ENCODE measurements around the gene SPEF2. TPM values are rescaled to one million over a fixed set of nuclear protein-coding genes. Genes with fewer than 3 reads are reported as not detected.

Gene SPEF2
- total RNA-seq, 1 donor from 2014 or later: 3.4 TPM

DNA sequence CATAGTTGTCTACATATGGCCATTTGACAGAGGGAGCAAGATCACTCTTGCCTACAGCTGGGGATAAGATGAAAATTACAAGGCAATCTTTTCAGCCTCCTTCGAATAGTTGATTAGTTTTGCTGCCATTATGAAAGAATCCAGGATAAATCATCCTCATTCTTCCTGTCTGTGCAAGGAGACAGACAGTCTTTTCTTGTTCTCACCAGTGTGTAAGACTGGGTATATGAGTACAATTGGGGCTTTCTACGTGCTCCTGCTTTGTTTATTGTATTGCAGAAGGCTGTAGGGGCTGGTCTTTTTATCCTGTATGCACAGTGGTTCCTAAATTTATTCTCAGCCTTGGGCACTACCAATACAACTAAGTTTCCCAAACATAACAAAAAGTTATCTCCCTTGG is 76.8 kb downstream of the SPEF2 start:
- H3K4me3 Mint-ChIP-seq (ENCODE audit: unreplicated experiment): no peak overlapping the region
- H3K27me3 Mint-ChIP-seq (ENCODE audit: unreplicated experiment): no peaks in the 10 kb centered on the region
- TF ChIP-seq, protein P1, sequence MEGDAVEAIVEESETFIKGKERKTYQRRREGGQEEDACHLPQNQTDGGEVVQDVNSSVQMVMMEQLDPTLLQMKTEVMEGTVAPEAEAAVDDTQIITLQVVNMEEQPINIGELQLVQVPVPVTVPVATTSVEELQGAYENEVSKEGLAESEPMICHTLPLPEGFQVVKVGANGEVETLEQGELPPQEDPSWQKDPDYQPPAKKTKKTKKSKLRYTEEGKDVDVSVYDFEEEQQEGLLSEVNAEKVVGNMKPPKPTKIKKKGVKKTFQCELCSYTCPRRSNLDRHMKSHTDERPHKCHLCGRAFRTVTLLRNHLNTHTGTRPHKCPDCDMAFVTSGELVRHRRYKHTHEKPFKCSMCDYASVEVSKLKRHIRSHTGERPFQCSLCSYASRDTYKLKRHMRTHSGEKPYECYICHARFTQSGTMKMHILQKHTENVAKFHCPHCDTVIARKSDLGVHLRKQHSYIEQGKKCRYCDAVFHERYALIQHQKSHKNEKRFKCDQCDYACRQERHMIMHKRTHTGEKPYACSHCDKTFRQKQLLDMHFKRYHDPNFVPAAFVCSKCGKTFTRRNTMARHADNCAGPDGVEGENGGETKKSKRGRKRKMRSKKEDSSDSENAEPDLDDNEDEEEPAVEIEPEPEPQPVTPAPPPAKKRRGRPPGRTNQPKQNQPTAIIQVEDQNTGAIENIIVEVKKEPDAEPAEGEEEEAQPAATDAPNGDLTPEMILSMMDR (IDR thresholded peaks at IDR 0.05; ENCODE audit: unreplicated experiment): no peak
- peaks cover 19% of the 10 kb centered on the region for H3K4me1 Mint-ChIP-seq (ENCODE audit: unreplicated experiment)
- H3K9me3 Mint-ChIP-seq (ENCODE audit: unreplicated experiment): no peaks in the 10 kb centered on the region
- H3K27ac Mint-ChIP-seq (ENCODE audit: unreplicated experiment): no peak overlapping the region
- no peak for DNase-seq (ENCODE audit: low spot score)
- H3K36me3 Mint-ChIP-seq (ENCODE audit: low read depth, unreplicated experiment): no peaks in the 10 kb centered on the region

DNA sequence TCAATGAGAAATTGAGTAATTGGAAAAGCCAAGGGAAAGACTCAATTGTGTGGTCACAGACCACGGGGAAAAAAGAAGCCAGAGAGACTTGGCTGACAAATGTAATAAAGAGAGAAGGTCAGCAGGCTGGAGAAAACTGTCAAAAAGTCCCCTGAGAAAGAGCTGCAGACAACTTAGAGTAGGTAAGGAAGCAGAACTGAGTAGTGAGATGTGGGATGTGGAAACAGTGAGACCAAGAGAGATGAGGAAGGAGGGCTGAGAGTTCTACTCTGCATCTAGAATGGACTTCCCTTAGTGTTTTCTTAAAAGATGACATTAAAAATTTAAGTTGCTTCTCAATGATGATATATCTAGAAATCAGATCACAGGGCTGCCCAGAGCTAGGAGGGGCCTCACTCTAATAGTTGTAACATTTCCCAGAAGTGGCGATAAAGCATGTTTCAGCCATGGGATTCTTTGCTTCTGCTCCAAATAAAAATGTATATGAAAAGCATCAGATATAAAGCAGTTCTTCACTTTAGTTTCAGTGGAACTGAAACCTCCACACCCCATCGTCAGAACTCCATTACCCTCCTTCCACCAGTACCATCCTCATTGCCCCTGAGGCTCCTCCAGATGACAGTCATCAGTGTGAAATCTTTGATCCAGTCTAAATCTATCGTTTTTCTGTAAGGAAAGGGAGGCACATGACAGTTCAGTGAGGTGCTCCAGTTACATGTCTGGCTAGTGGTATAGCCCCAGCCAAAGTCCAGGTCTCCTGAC is 80.6 kb downstream of the SPEF2 start:
- Mint-ChIP-seq H3K36me3 (ENCODE audit: low read depth, unreplicated experiment) (no peaks in the 10 kb centered on the region), H3K27ac (ENCODE audit: unreplicated experiment) (no peak overlapping the region), H3K4me3 (ENCODE audit: unreplicated experiment) (no peak overlapping the region), H3K27me3 (ENCODE audit: unreplicated experiment) (no peaks in the 10 kb centered on the region), H3K4me1 (ENCODE audit: unreplicated experiment) (peaks cover 19% of the 10 kb centered on the region), H3K9me3 (ENCODE audit: unreplicated experiment) (no peaks in the 10 kb centered on the region)
- no peak for DNase-seq (ENCODE audit: low spot score)
- TF ChIP-seq, protein P1 (IDR thresholded peaks at IDR 0.05; ENCODE audit: unreplicated experiment): no peak

DNA sequence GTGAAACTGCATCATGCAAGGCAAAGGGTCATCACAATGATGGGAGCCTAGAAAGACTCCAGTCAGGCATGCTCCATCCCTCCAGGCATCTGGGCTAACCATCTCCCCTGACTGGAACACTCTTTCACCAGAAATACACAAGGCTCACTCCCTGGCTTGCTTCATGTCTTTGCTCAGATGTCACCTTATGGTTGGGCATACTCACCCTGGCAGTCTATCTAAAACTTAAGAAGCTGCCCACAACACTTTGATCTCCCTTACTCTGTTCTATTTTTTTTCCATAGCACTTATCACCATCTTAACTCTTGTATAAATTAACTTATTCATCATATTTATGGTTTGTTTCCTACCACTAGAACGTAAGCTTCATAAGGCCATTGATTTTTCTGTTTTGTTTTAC is 90.0 kb downstream of the SPEF2 start:
- H3K27me3 Mint-ChIP-seq (ENCODE audit: unreplicated experiment): peaks cover 2% of the 10 kb centered on the region
- no peak overlapping the region for H3K4me3 Mint-ChIP-seq (ENCODE audit: unreplicated experiment)
- H3K9me3 Mint-ChIP-seq (ENCODE audit: unreplicated experiment): no peaks in the 10 kb centered on the region
- no peaks in the 10 kb centered on the region for H3K36me3 Mint-ChIP-seq (ENCODE audit: low read depth, unreplicated experiment)
- no peaks in the 10 kb centered on the region for H3K4me1 Mint-ChIP-seq (ENCODE audit: unreplicated experiment)
- TF ChIP-seq, protein P1 (IDR thresholded peaks at IDR 0.05; ENCODE audit: unreplicated experiment): no peak
- no peak overlapping the region for H3K27ac Mint-ChIP-seq (ENCODE audit: unreplicated experiment)
- DNase-seq (ENCODE audit: low spot score): no peak

DNA sequence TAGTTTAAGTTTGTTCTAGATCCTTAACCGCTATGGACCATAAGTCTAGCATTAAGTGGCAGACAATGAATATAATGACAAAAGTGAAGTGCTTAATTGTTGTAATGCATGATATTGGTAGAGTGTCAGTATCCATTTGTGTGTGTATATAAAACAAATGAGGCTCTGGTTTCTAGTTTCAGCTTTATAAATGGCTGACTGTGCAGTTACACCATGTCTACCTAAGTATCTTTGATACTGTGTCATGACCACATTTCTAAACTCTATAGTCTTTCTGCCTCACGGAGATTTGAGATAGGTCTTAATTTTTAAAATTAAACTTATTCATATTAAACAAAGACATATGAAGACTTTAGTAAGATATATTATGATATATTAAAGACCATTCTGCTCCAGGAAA is 92.0 kb downstream of the SPEF2 start:
- no peak overlapping the region for H3K27ac Mint-ChIP-seq (ENCODE audit: unreplicated experiment)
- no peaks in the 10 kb centered on the region for H3K9me3 Mint-ChIP-seq (ENCODE audit: unreplicated experiment)
- TF ChIP-seq, protein P1 (IDR thresholded peaks at IDR 0.05; ENCODE audit: unreplicated experiment): no peak
- H3K36me3 Mint-ChIP-seq (ENCODE audit: low read depth, unreplicated experiment): no peaks in the 10 kb centered on the region
- DNase-seq (ENCODE audit: low spot score): no peak
- no peaks in the 10 kb centered on the region for H3K4me1 Mint-ChIP-seq (ENCODE audit: unreplicated experiment)
- H3K27me3 Mint-ChIP-seq (ENCODE audit: unreplicated experiment): peaks cover 2% of the 10 kb centered on the region
- no peak overlapping the region for H3K4me3 Mint-ChIP-seq (ENCODE audit: unreplicated experiment)

DNA sequence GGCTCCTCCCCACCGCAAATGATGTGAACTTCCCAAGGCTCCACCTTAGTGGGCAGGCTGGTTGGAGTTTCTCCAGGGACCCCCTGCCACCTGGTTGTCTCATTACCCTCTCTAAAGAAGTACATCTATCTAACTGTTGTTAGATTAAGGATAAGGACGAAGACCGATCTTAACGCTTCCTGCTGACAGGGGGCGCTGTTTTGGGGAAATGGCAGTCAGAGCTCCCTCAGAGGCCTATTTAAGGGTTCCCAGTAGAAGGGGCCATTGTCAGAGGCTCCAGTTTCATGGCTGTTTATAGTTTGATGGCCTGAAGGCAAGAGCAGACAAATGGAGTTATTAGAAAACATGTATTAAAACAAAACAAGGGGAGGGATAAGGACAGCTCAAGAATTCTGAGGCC is 100.1 kb downstream of the SPEF2 start:
- no peak overlapping the region for H3K27ac Mint-ChIP-seq (ENCODE audit: unreplicated experiment)
- DNase-seq (ENCODE audit: low spot score): no peak

More for the DNA sequence above, 100.1 kb downstream of the SPEF2 start:
- TF ChIP-seq, protein P1 (IDR thresholded peaks at IDR 0.05; ENCODE audit: unreplicated experiment): no peak
- Mint-ChIP-seq H3K4me3 (ENCODE audit: unreplicated experiment) (no peak overlapping the region), H3K36me3 (ENCODE audit: low read depth, unreplicated experiment) (no peaks in the 10 kb centered on the region), H3K27me3 (ENCODE audit: unreplicated experiment) (no peaks in the 10 kb centered on the region), H3K4me1 (ENCODE audit: unreplicated experiment) (no peaks in the 10 kb centered on the region), H3K9me3 (ENCODE audit: unreplicated experiment) (no peaks in the 10 kb centered on the region)

Data from endothelial cell (in vitro differentiated cells).